Measurements from ENCODE around the gene ZBTB6. TPM values are rescaled to one million over a fixed set of nuclear protein-coding genes. Genes with fewer than 3 reads are reported as not detected.

The ZBTB6 gene
- total and polyA plus RNA-seq, 2 of the 13 experiments (the other 11 are each of a cell fraction or from before 2014, with no cell fraction given): 3.7 to 7.1 TPM

DNA sequence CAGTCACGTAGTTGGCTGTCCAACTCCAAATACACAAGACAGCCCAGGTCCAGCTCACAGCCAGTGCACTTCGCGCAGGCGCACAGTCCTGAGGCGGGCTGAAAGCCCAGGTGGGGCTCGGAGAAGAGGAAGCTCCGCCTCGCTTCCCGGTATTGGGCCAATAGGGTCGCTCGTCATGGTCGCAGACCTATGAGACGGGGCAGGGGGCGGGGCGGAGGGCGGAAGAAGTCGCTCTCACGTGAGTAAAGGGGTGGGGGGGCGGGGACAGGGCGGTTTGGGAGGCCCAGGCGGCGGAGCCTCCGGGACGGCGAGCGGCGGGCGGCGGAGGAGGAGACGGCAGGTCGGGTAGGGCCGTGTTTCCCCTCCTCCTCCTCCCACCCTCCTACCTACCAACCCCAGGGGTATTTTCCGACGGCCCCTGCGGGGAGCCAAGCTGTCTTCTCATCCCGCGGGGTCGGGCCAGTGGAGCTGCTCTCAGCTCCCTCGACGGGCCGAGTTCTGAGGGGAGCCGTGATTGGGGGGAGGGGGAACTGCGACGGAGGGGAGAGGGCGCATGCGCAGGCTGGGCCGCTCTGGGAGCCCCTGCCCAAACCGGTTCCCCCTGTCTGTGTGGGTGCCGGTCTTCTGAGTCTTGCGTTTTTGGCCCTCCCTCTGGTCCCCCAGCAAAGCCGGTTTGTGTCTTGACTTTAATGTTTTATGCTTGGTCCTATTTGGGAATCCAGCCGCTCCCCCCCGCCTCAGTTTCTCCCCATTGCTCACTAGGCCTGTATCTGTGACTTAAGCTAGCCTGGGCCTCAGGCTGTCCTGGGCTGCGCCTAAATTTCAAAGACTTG is 27.8 kb upstream of the ZBTB6 start, which contains the start of gene RABGAP1 (continued):
- TF ChIP-seq, protein P1, sequence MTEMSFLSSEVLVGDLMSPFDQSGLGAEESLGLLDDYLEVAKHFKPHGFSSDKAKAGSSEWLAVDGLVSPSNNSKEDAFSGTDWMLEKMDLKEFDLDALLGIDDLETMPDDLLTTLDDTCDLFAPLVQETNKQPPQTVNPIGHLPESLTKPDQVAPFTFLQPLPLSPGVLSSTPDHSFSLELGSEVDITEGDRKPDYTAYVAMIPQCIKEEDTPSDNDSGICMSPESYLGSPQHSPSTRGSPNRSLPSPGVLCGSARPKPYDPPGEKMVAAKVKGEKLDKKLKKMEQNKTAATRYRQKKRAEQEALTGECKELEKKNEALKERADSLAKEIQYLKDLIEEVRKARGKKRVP (CRISPR knock-in tag; IDR thresholded peaks at IDR 0.05): no peak
- no peak for TF ChIP-seq MED8 (CRISPR knock-in tag; IDR thresholded peaks at IDR 0.05; ENCODE audit: insufficient replicate concordance)
- no peak for TF ChIP-seq SMAD9 (CRISPR knock-in tag; IDR thresholded peaks at IDR 0.05)
- no peak for TF ChIP-seq ZFP1 (CRISPR knock-in tag; IDR thresholded peaks at IDR 0.05)
- TF ChIP-seq, protein P2, sequence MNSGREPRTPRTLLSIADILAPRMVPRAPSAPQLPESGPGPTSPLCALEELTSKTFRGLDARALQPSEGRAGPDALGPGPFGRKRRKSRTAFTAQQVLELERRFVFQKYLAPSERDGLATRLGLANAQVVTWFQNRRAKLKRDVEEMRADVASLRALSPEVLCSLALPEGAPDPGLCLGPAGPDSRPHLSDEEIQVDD (CRISPR knock-in tag; IDR thresholded peaks at IDR 0.05; ENCODE audit: borderline replicate concordance): no peak
- TF ChIP-seq, protein P3, sequence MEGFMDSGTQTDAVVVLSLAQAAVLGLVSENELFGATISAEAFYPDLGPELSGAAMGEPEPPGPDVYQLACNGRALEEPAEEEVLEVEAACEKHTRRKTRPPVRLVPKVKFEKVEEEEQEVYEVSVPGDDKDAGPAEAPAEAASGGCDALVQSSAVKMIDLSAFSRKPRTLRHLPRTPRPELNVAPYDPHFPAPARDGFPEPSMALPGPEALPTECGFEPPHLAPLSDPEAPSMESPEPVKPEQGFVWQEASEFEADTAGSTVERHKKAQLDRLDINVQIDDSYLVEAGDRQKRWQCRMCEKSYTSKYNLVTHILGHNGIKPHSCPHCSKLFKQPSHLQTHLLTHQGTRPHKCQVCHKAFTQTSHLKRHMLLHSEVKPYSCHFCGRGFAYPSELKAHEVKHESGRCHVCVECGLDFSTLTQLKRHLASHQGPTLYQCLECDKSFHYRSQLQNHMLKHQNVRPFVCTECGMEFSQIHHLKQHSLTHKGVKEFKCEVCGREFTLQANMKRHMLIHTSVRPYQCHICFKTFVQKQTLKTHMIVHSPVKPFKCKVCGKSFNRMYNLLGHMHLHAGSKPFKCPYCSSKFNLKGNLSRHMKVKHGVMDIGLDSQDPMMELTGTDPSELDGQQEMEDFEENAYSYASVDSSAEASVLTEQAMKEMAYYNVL (CRISPR knock-in tag; IDR thresholded peaks at IDR 0.05; ENCODE audit: borderline replicate concordance): no peak
- peak; percentile 74; the same call in 1 of the 2 replicates for TF ChIP-seq KDM5A (IDR thresholded peaks at IDR 0.05; ENCODE audit: borderline replicate concordance, low read length)
- TF ChIP-seq ZNF3 (CRISPR knock-in tag; IDR thresholded peaks at IDR 0.05): no peak
- no peak for TF ChIP-seq ZC3H13 (CRISPR knock-in tag; IDR thresholded peaks at IDR 0.05)
- 0 out of 2 replicates have a peak, but pooled peaks have one; percentile 26 for TF ChIP-seq AHR (CRISPR knock-in tag; IDR thresholded peaks at IDR 0.05)
- TF ChIP-seq MLLT10 (CRISPR knock-in tag; IDR thresholded peaks at IDR 0.05): no peak
- no peak for TF ChIP-seq JDP2 (CRISPR knock-in tag; IDR thresholded peaks at IDR 0.05; ENCODE audit: borderline replicate concordance)
- TF ChIP-seq SPEN (CRISPR knock-in tag; IDR thresholded peaks at IDR 0.05; ENCODE audit: low read depth): peak; percentile 26; the same call in 1 of the 2 replicates
- 0 out of 2 replicates have a peak, but pooled peaks have one; percentile 52 for TF ChIP-seq RFXAP (CRISPR knock-in tag; IDR thresholded peaks at IDR 0.05; ENCODE audit: borderline replicate concordance)
- no peak for TF ChIP-seq ZMYM4 (CRISPR knock-in tag; IDR thresholded peaks at IDR 0.05)
- TF ChIP-seq, protein P4, sequence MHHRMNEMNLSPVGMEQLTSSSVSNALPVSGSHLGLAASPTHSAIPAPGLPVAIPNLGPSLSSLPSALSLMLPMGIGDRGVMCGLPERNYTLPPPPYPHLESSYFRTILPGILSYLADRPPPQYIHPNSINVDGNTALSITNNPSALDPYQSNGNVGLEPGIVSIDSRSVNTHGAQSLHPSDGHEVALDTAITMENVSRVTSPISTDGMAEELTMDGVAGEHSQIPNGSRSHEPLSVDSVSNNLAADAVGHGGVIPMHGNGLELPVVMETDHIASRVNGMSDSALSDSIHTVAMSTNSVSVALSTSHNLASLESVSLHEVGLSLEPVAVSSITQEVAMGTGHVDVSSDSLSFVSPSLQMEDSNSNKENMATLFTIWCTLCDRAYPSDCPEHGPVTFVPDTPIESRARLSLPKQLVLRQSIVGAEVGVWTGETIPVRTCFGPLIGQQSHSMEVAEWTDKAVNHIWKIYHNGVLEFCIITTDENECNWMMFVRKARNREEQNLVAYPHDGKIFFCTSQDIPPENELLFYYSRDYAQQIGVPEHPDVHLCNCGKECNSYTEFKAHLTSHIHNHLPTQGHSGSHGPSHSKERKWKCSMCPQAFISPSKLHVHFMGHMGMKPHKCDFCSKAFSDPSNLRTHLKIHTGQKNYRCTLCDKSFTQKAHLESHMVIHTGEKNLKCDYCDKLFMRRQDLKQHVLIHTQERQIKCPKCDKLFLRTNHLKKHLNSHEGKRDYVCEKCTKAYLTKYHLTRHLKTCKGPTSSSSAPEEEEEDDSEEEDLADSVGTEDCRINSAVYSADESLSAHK (CRISPR knock-in tag; IDR thresholded peaks at IDR 0.05; ENCODE audit: borderline replicate concordance): no peak
- TF ChIP-seq JUNB (CRISPR knock-in tag; IDR thresholded peaks at IDR 0.05; ENCODE audit: borderline replicate concordance): no peak
- TF ChIP-seq, protein P5, sequence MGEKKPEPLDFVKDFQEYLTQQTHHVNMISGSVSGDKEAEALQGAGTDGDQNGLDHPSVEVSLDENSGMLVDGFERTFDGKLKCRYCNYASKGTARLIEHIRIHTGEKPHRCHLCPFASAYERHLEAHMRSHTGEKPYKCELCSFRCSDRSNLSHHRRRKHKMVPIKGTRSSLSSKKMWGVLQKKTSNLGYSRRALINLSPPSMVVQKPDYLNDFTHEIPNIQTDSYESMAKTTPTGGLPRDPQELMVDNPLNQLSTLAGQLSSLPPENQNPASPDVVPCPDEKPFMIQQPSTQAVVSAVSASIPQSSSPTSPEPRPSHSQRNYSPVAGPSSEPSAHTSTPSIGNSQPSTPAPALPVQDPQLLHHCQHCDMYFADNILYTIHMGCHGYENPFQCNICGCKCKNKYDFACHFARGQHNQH (CRISPR knock-in tag; IDR thresholded peaks at IDR 0.05): peak; percentile 46; the same call in 1 of the 2 replicates

Data from HepG2 (cell line).